NCI-H460 (cell line): ENCODE data around the gene GPC4. TPM values are rescaled to one million over a fixed set of nuclear protein-coding genes. Genes with fewer than 3 reads are reported as not detected.

Source experiments
- total RNA-seq: library from RNA; depleted of rRNA; stranded (reverse); fragments of >200 nt; shearing (Covaris generic); gene quantifications from 2 replicates; pipeline ENCODE4 v1.2.3, GENCODE V29; 2014; rRNA removed

The GPC4 gene
- total RNA-seq, 1 experiment from 2014 or later = not detected

Other genes with a start within 250 kb of the GPC4 start
- not detected in 2 replicates for gene TFDP3, start 197.1 kb downstream of the GPC4 start, total RNA-seq